ENCODE results near the gene LTF.

Gene LTF

GRCh38 chr3:46410669-46411068 lies 54.0 kb downstream of the LTF start:
- TF ChIP-seq ZNF214 (tag by site-specific recombination; IDR thresholded peaks at IDR 0.05; ENCODE audit: borderline replicate concordance), result no peak
- TF ChIP-seq HOXC10 (CRISPR knock-in tag; IDR thresholded peaks at IDR 0.05), result no peak
- TF ChIP-seq GLI4 (tag by site-specific recombination; IDR thresholded peaks at IDR 0.05), result no peak
- TF ChIP-seq GLI2 (tag by site-specific recombination; IDR thresholded peaks at IDR 0.05; ENCODE audit: borderline replicate concordance, low read depth), result no peak
- TF ChIP-seq ZNF140 (tag by site-specific recombination; IDR thresholded peaks at IDR 0.05), result no peak
- TF ChIP-seq GFI1B (tag by site-specific recombination; IDR thresholded peaks at IDR 0.05), result no peak
- TF ChIP-seq ZNF580 (tag by site-specific recombination; IDR thresholded peaks at IDR 0.05), result no peak
- TF ChIP-seq ZNF138 (tag by site-specific recombination; IDR thresholded peaks at IDR 0.05; ENCODE audit: borderline replicate concordance), result no peak
- TF ChIP-seq AEBP2 (tag by site-specific recombination; IDR thresholded peaks at IDR 0.05; ENCODE audit: borderline replicate concordance), result no peak
- no peak for TF ChIP-seq PRDM10 (tag by site-specific recombination; IDR thresholded peaks at IDR 0.05)
- TF ChIP-seq ZSCAN16 (tag by site-specific recombination; IDR thresholded peaks at IDR 0.05), result no peak
- TF ChIP-seq MYNN (tag by site-specific recombination; IDR thresholded peaks at IDR 0.05; ENCODE audit: borderline replicate concordance), result no peak
- no peak for TF ChIP-seq ZNF423 (tag by site-specific recombination; IDR thresholded peaks at IDR 0.05)
- no peak for TF ChIP-seq ZNF626 (tag by site-specific recombination; IDR thresholded peaks at IDR 0.05)
- no peak for TF ChIP-seq ZNF521 (tag by site-specific recombination; IDR thresholded peaks at IDR 0.05)
- TF ChIP-seq ZNF121 (tag by site-specific recombination; IDR thresholded peaks at IDR 0.05), result no peak
- no peak for TF ChIP-seq REST (tag by site-specific recombination; IDR thresholded peaks at IDR 0.05)
- TF ChIP-seq ZNF692 (tag by site-specific recombination; IDR thresholded peaks at IDR 0.05), result no peak
- no peak for TF ChIP-seq ZNF350 (tag by site-specific recombination; IDR thresholded peaks at IDR 0.05)
- CTCF ChIA-PET, result no interaction called here
- no peaks in the 10 kb centered on the region for H3K36me3 ChIP-seq (ENCODE audit: control insufficient read depth in 2 of 2, insufficient read depth in 1 of 2, low read length in 2 of 2)
- no peaks in the 10 kb centered on the region for H3K9me3 ChIP-seq (ENCODE audit: control insufficient read depth, insufficient read depth, low read depth, low read length)
- H3K4me3 ChIP-seq (ENCODE audit: low read depth, low read length), result no peak overlapping the region
- H3K4me1 ChIP-seq (ENCODE audit: control insufficient read depth, insufficient read depth, low read length), result no peaks in the 10 kb centered on the region
- POLR2A ChIA-PET, result no interaction called here
- no peak overlapping the region for H3K27ac ChIP-seq (ENCODE audit: extremely low read depth, low read depth, low read length)
